HuH-7.5 (cell line): ENCODE data around the gene LRPAP1.
"Not testable (repeated sequence)": the region's sequence is repeated elsewhere in the genome, so short reads cannot be mapped to it uniquely, and the experiment has no call there.

ENCODE experiments used
- DNase-seq: peaks from one replicate; pipeline ENCODE4 v3.0.0; 2011; ENCODE audit warnings: low spot score

Gene LRPAP1

GRCh38 chr4:3460926-3461325 is 71.3 kb downstream of the LRPAP1 start:
- no peak for DNase-seq

GRCh38 chr4:3459156-3459555 is 73.1 kb downstream of the LRPAP1 start:
- DNase-seq, result not testable (repeated sequence)

GRCh38 chr4:3458371-3458770 is 73.9 kb downstream of the LRPAP1 start:
- DNase-seq, result no peak

- not testable (repeated sequence) for DNase-seq
Measured at GRCh38 chr4:3455596-3455995, 76.6 kb downstream of the LRPAP1 start.
